ENCODE data around the gene MIB2. TPM values are rescaled to one million over a fixed set of nuclear protein-coding genes. Genes with fewer than 3 reads are reported as not detected.

Gene MIB2
- 30.2 and 32.7 TPM in 2 replicates for total RNA-seq

DNA sequence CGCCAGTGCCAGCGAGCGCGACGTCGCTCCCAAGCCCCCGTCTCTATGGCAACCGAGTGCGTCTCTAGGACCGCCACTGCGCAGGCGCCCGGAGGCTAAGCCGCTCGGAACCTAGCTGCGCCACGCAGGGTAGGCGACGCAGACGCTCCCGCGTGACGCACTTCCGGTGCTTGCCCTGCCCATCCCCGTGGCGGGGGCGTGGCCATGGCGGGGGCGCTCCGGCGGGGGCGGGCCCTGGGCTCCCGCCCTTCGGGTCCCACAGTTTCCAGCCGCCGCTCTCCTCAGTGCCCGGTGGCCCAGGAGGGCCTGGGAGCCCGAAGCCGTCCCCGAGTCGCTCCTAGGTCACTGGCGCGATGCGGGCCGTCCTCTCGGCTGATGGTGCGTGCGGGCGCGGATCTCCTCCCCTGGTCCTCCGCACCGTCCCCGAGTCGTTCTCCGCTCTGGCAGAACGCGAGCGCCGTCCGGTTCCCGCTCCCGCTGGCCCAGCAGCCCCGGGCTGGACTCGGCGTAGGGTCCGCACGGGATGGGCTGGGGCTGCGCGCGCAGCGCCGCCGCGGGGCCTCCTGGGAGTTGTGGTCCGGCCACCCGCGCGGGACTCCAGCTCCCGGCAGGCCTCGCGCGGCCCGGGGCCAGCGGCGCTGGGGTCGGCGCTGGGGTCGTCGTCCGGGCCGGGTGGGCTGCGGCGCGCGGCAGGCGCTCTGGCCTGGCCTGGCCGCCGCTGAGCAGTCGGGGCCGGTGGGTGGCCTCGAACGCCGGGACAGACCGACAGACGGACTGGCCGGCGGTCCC, at the start of gene MIB2:
Gene MIB2 (plus strand): TSS at position 245 of the 789 bp plus-strand sequence. CDS start 7,953 bp downstream, outside the sequence.
- peak; percentile 98 for DNase-seq (ENCODE audit: low spot score)
- H3K4me3 Mint-ChIP-seq (ENCODE audit: low read depth), result peak within 1 kb of the TSS; percentile 96
- H3K4me1 Mint-ChIP-seq (ENCODE audit: low read depth), result peaks cover 25% of the 10 kb centered on the region
- H3K9me3 Mint-ChIP-seq, result no peaks in the 10 kb centered on the region
- intact Hi-C loops (cut with micrococcal nuclease), result loop anchor here (2.0 kb wide), 2 partner anchors 41 to 43 kb away; partner anchors contain the start of genes CDK11B and SSU72
- H3K36me3 Mint-ChIP-seq (ENCODE audit: low read depth), result peaks cover 17% of the 10 kb centered on the region
- H3K27me3 Mint-ChIP-seq (ENCODE audit: low read depth), result no peaks in the 10 kb centered on the region
- H3K27ac Mint-ChIP-seq, result peak within 1 kb of the TSS; percentile 97

DNA sequence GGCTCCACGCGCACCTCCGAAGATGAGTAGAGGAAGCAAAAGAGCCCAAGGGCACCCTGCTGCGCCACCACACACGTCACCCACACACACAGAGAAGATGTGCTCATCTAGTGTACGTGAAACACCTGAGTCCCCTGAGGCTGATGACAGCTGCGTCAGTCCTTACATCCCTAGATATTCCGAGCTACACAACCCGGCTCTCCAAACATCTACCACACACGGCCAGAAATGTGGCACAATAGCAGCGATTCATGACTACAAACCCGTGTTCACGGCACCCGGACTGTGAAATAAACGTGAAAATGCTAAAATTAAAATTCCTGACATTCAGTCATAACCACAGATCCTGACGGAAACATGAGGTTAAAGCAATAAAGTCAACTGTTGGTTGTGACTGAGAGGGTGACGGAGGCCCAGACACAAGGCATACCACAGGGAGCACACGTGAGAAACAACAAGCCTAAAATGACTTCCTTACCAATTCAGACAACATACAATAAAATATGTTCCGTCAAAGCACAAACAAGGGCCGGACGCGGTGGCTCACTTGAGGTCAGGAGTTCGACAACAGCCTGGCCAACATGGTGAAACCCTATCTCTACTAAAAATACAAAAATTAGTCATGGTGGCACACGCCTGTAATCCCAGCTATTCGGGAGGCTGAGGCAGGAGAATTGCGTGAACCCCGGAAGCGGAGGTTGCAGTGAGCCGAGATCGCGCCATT, 48.0 kb upstream of the MIB2 start:
- Mint-ChIP-seq H3K36me3 (ENCODE audit: low read depth) (peaks cover 53% of the 10 kb centered on the region), H3K27ac (no peak overlapping the region), H3K4me1 (ENCODE audit: low read depth) (peaks cover 12% of the 10 kb centered on the region), H3K4me3 (ENCODE audit: low read depth) (no peak overlapping the region), H3K27me3 (ENCODE audit: low read depth) (no peaks in the 10 kb centered on the region), H3K9me3 (no peaks in the 10 kb centered on the region)
- no peak for DNase-seq (ENCODE audit: low spot score)
- intact Hi-C loops (cut with micrococcal nuclease), result no loop called here

GRCh38 chr1:1567891-1568291, 47.4 kb upstream of the MIB2 start:
- Mint-ChIP-seq H3K36me3 (ENCODE audit: low read depth) (peaks cover 49% of the 10 kb centered on the region), H3K4me1 (ENCODE audit: low read depth) (peaks cover 12% of the 10 kb centered on the region), H3K27me3 (ENCODE audit: low read depth) (no peaks in the 10 kb centered on the region), H3K4me3 (ENCODE audit: low read depth) (no peak overlapping the region), H3K27ac (no peak overlapping the region), H3K9me3 (no peaks in the 10 kb centered on the region)
- DNase-seq (ENCODE audit: low spot score), result no peak
- intact Hi-C loops (cut with micrococcal nuclease), result no loop called here

DNA sequence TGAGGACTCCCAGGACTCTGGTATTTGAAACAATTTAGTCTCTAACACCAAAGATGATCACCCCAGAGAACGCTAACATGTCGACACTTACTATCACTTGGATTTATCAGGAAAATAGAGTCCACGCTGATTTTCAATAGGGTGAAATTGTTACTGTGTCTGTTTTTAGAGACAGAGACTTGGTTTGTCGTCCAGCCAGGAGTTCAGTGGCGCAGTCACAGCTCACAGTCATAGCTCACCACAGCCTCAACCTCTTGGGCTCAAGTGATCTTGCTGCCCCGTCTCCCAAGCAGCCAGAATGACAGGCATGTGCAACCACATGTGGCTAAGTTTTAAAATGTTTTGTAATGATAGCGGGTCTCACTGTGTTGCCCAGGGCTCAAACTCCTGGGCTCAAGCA, 46.0 kb upstream of the MIB2 start:
- H3K36me3 Mint-ChIP-seq (ENCODE audit: low read depth), result peaks cover 50% of the 10 kb centered on the region
- no peaks in the 10 kb centered on the region for H3K27me3 Mint-ChIP-seq (ENCODE audit: low read depth)
- no peak overlapping the region for H3K27ac Mint-ChIP-seq
- no peaks in the 10 kb centered on the region for H3K9me3 Mint-ChIP-seq
- no peak for DNase-seq (ENCODE audit: low spot score)
- peaks cover 13% of the 10 kb centered on the region for H3K4me1 Mint-ChIP-seq (ENCODE audit: low read depth)
- intact Hi-C loops (cut with micrococcal nuclease), result no loop called here
- H3K4me3 Mint-ChIP-seq (ENCODE audit: low read depth), result no peak overlapping the region

GRCh38 chr1:1573843-1574720, 41.2 kb upstream of the MIB2 start:
- intact Hi-C loops (cut with micrococcal nuclease), result loop anchor here (1.0 to 2.0 kb wide), 2 partner anchors 41 to 85 kb away; partner anchors contain the start of genes CDK11B and MIB2
- H3K4me1 Mint-ChIP-seq (ENCODE audit: low read depth), result peaks cover 22% of the 10 kb centered on the region

GRCh38 chr1:1574721-1575537, 40.4 kb upstream of the MIB2 start, which contains the start of gene SSU72:
Gene SSU72 (minus strand): TSS chr1:1574863. CDS start chr1:1574557, 306 bp downstream.
- peaks cover 2% of the 10 kb centered on the region for H3K27me3 Mint-ChIP-seq (ENCODE audit: low read depth)
- intact Hi-C loops (cut with micrococcal nuclease), result loop anchor here (1.0 to 2.0 kb wide), 2 partner anchors 40 to 84 kb away; partner anchors contain the start of genes CDK11B and MIB2
- peaks cover 24% of the 10 kb centered on the region for H3K36me3 Mint-ChIP-seq (ENCODE audit: low read depth)
- DNase-seq (ENCODE audit: low spot score), result peak; percentile 91
- peak within 1 kb of the TSS; percentile 100 for H3K4me3 Mint-ChIP-seq (ENCODE audit: low read depth)
- H3K9me3 Mint-ChIP-seq, result no peaks in the 10 kb centered on the region
- peak within 1 kb of the TSS; percentile 100 for H3K27ac Mint-ChIP-seq
- peaks cover 20% of the 10 kb centered on the region for H3K4me1 Mint-ChIP-seq (ENCODE audit: low read depth)

More at GRCh38 chr1:1573843-1574720, 41.2 kb upstream of the MIB2 start:
- H3K9me3 Mint-ChIP-seq, result no peaks in the 10 kb centered on the region
- H3K4me3 Mint-ChIP-seq (ENCODE audit: low read depth), result peak overlapping the region; percentile 100
- peaks cover 2% of the 10 kb centered on the region for H3K27me3 Mint-ChIP-seq (ENCODE audit: low read depth)
- DNase-seq (ENCODE audit: low spot score), result no peak
- H3K27ac Mint-ChIP-seq, result peak overlapping the region; percentile 100
- H3K36me3 Mint-ChIP-seq (ENCODE audit: low read depth), result peaks cover 26% of the 10 kb centered on the region

- no peak overlapping the region for H3K4me3 Mint-ChIP-seq (ENCODE audit: low read depth)
- peaks cover 9% of the 10 kb centered on the region for H3K27me3 Mint-ChIP-seq (ENCODE audit: low read depth)
Observed at GRCh38 chr1:1577367-1578011, 37.8 kb upstream of the MIB2 start.

DNA sequence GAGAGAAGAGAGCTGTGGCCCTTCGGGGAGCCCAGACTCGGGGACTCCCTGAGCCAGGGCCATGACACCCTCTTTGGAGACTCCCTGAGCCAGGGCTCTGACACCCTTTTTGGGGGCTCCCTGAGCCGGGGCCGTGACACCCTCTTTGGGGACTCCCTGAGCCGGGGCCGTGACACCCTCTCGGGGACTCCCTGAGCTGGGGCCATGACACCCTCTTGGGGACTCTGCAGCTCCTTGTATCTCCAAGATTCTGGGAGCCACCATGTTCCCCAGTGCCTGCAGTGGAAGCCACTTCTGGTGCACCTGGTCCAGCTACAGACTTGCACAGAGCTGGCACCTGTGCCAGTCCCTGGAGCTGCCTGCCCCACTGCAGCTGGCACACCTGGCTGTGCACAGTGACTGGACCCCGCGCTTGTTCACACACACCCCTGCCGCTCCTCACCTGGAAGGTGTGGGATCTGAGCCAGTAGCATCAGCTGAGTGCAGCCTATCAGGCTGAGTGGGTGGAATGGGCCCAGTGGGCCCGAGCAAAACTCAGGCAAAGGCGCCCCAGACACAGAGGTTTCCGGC, 36.8 kb upstream of the MIB2 start:
- intact Hi-C loops (cut with micrococcal nuclease), result no loop called here
- Mint-ChIP-seq H3K4me1 (ENCODE audit: low read depth) (peaks cover 9% of the 10 kb centered on the region), H3K4me3 (ENCODE audit: low read depth) (no peak overlapping the region), H3K27me3 (ENCODE audit: low read depth) (peaks cover 9% of the 10 kb centered on the region), H3K36me3 (ENCODE audit: low read depth) (peaks cover 5% of the 10 kb centered on the region), H3K9me3 (no peaks in the 10 kb centered on the region), H3K27ac (no peak overlapping the region)
- DNase-seq (ENCODE audit: low spot score), result no peak

More at GRCh38 chr1:1577367-1578011, 37.8 kb upstream of the MIB2 start:
- intact Hi-C loops (cut with micrococcal nuclease), result no loop called here
- Mint-ChIP-seq H3K9me3 (no peaks in the 10 kb centered on the region), H3K36me3 (ENCODE audit: low read depth) (peaks cover 12% of the 10 kb centered on the region), H3K4me1 (ENCODE audit: low read depth) (peaks cover 11% of the 10 kb centered on the region), H3K27ac (no peak overlapping the region)
- no peak for DNase-seq (ENCODE audit: low spot score)

DNA sequence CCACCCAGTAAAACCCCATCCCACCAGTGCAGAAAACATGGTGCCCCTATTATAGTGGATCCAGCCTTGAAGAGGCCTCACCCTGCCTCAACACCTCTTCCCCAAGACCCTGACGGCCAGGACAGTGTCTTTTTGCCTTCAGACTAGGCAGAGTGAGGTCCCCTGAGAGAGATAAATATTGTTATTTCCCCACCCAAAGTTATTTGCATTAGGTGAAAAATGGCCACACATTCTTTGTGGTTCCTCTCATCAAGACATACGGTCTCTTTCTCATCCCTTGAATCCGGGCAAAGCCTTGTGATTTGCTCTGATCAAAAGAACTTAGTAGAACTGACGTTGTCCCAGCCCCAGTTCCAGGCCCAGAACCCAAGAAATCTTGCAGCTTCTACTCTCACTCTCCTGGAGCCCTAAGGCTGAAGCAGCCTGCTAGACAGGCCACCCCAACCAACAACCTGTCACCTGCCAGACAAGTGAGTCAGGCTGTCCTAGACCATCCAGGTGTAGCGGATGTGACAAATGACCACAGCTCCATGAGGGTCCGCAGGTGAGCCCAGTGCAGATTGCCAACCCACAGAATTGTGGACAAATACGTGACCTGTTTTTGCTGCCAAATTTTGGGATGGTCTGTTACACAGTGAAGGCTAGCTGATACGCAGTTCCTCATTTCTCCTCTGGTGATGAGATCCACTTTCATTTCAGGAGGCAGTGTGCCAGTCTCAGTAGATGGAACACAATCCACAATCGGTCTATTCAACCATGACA, 32.5 kb upstream of the MIB2 start:
- peaks cover 2% of the 10 kb centered on the region for H3K4me1 Mint-ChIP-seq (ENCODE audit: low read depth)

DNA sequence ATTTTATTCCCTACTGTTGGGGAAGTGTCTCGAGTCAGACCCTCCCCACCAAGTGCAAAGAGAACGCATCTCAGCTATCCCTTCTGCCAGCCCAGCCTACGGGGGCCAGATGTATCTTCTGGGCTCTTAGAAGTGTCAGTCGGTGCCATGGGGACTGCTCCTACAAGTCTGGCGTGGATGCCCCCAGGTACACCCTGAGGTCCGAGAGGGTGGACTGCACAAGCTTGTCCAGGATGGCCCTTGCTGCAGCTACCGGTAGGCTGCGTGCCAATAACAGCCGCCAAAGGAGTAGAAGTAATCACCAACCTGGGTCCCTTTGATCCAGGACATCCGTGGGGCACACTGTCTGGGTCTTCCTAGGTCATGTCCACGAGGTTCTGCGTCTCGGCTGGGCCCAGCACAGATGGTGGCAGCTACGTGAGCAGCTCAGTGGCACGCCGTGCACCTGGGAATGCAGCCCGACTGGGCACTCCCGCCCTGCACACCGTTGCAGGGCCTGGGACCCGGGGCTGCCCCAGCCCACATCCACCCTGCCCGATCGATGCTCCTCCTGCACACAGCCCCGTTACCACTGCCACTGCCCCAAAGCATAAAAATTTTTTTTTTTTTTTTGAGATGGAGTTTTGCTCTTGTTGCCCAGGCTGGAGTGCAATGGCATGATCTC, 31.8 kb upstream of the MIB2 start:
- Mint-ChIP-seq H3K4me1 (ENCODE audit: low read depth) (peaks cover 2% of the 10 kb centered on the region), H3K9me3 (no peaks in the 10 kb centered on the region), H3K4me3 (ENCODE audit: low read depth) (no peak overlapping the region), H3K36me3 (ENCODE audit: low read depth) (no peaks in the 10 kb centered on the region), H3K27ac (no peak overlapping the region), H3K27me3 (ENCODE audit: low read depth) (peaks cover 11% of the 10 kb centered on the region)
- DNase-seq (ENCODE audit: low spot score), result no peak
- intact Hi-C loops (cut with micrococcal nuclease), result no loop called here

More for the DNA sequence above, 32.5 kb upstream of the MIB2 start:
- no peak for DNase-seq (ENCODE audit: low spot score)
- no peaks in the 10 kb centered on the region for H3K9me3 Mint-ChIP-seq
- no peaks in the 10 kb centered on the region for H3K36me3 Mint-ChIP-seq (ENCODE audit: low read depth)
- no peak overlapping the region for H3K4me3 Mint-ChIP-seq (ENCODE audit: low read depth)
- H3K27ac Mint-ChIP-seq, result no peak overlapping the region
- intact Hi-C loops (cut with micrococcal nuclease), result no loop called here
- peaks cover 11% of the 10 kb centered on the region for H3K27me3 Mint-ChIP-seq (ENCODE audit: low read depth)

Measured in activated T-helper 2 cell treated with anti-CD3 and anti-CD28 coated beads, Interferon-gamma antibody, Interleukin-2, Interleukin-4, amounts not matched to agents 10 μg/mL and 5 μg/mL and 100 μg/mL, durations not matched to agents 14 hours and 24 hours and 36 hours (primary cell).